HepG2 (cell line): ENCODE data around the gene TMEM184C. TPM values are rescaled to one million over a fixed set of nuclear protein-coding genes. Genes with fewer than 3 reads are reported as not detected.

ENCODE experiments used
- ATAC-seq: fragments of 200-7000 bp; cut with Tn5 transposase; 3 replicates; pipeline ENCODE4 v1.9.1; 2020; ENCODE audit warnings: mild to moderate bottlenecking, moderate library complexity
- BruUV-seq: library from RNA; stranded (reverse); fragments of 400-500 nt; replicated peaks from 2 replicates; lab custom pipeline; 2021; lab: Mats Ljungman, UMichigan
- CTCF ChIA-PET: fragments of 300-600 bp; formaldehyde crosslinking; extraction: SDS; loops from one replicate; lab custom pipeline; 2021; ENCODE audit warnings: low total read pairs, inconsistent platforms, low intra/inter-chr PET ratio; lab: Yijun Ruan, JAX
- POLR2A ChIA-PET: fragments of 350-600 bp; sonication (Branson Sonifier 250); formaldehyde crosslinking; loops from one replicate; lab custom pipeline; 2020; ENCODE audit warnings: antibody characterized with exemption, inconsistent platforms; lab: Yijun Ruan, JAX
- DNase-seq: peaks from one replicate; pipeline ENCODE4 v3.0.0-alpha.2; 2015; ENCODE audit warnings: low spot score
- FAIRE-seq: peaks from 3 replicates; lab custom pipeline; 2011; peaks lifted over from hg19 to GRCh38; lab: Jason Lieb, UNC
- H2AFZ ChIP-seq: one replicate; pipeline ENCODE4 v1.6.1; 2011; ENCODE audit warnings: low read length, inconsistent platforms
- H3K27ac ChIP-seq: fragments of 300-600 bp; 3 replicates; pipeline ENCODE4 v1.8.0; 2011; ENCODE audit warnings: mixed run types, mild to moderate bottlenecking, mixed read lengths, low read length, inconsistent platforms; ENCODE audit not compliant: insufficient read depth; ENCODE audit errors: extremely low read length
- H3K27me3 ChIP-seq, 2 experiments: fragments of 200-600 bp in 1 of 2; 2 replicates in 1 of 2; 3 replicates in 1 of 2; pipeline versions ENCODE4 v1.6.0 to v1.8.0; 2011; ENCODE audit warnings: low read length in 2 of 2, mild to moderate bottlenecking in 2 of 2, moderate library complexity in 2 of 2, inconsistent platforms in 1 of 2; ENCODE audit not compliant: insufficient read depth in 2 of 2, control insufficient read depth in 1 of 2
- H3K36me3 ChIP-seq, 2 experiments: fragments of 200-600 bp in 1 of 2; replicated peaks in 1 of 2; 2 replicates in 1 of 2; 3 replicates in 1 of 2; pipeline versions ENCODE4 v1.5.1 to v1.8.0; 2011; ENCODE audit warnings: low read length in 2 of 2, inconsistent platforms in 1 of 2; ENCODE audit not compliant: insufficient read depth in 2 of 2, control insufficient read depth in 1 of 2
- H3K4me1 ChIP-seq: 2 replicates; pipeline ENCODE4 v1.5.1; 2012; ENCODE audit warnings: low read length, inconsistent platforms; ENCODE audit not compliant: insufficient read depth
- H3K4me2 ChIP-seq: 2 replicates; pipeline ENCODE4 v1.6.0; 2011; ENCODE audit warnings: low read depth, low read length, inconsistent platforms
- H3K4me3 ChIP-seq, 3 experiments: fragments of 200-600 bp in 1 of 3; sonication (generic), shearing (Covaris generic) in 1 of 3; replicated peaks in 1 of 3; 2 replicates each; pipeline ENCODE4 v1.5.1; 2011 to 2016; ENCODE audit warnings: low read length in 3 of 3, inconsistent platforms in 2 of 3, low read depth in 2 of 3, mild to moderate bottlenecking in 2 of 3, control low read depth in 1 of 3, mixed read lengths in 1 of 3; ENCODE audit not compliant: insufficient read depth in 1 of 3
- H3K79me2 ChIP-seq: one replicate; pipeline ENCODE4 v1.6.1; 2011; ENCODE audit warnings: low read length, inconsistent platforms; ENCODE audit not compliant: insufficient read depth
- H3K9ac ChIP-seq: 2 replicates; pipeline ENCODE4 v1.6.0; 2011; ENCODE audit warnings: mild to moderate bottlenecking, low read depth, low read length, inconsistent platforms; ENCODE audit not compliant: insufficient read depth
- H3K9me3 ChIP-seq: 2 replicates; pipeline ENCODE4 v1.5.1; 2012; ENCODE audit warnings: mild to moderate bottlenecking, low read length
- H4K20me1 ChIP-seq: 2 replicates; pipeline ENCODE4 v1.6.0; 2011; ENCODE audit warnings: inconsistent platforms, mild to moderate bottlenecking, low read length, moderate library complexity; ENCODE audit not compliant: insufficient read depth
- CENPT ChIP-seq: sonication (generic); formaldehyde crosslinking; IDR thresholded peaks from 2 replicates; pipeline ENCODE4 v1.8.0; 2022; ENCODE audit warnings: low read depth, mild to moderate bottlenecking, moderate library complexity, missing genetic modification reagents
- EEA1 ChIP-seq: sonication (generic); formaldehyde crosslinking; IDR thresholded peaks from 2 replicates; pipeline ENCODE4 v1.5.1; 2020; ENCODE audit warnings: mild to moderate bottlenecking, missing genetic modification reagents, borderline replicate concordance
- EP300 ChIP-seq, 3 experiments: sonication (generic) in 1 of 3; formaldehyde crosslinking in 1 of 3; IDR thresholded peaks; 2 replicates each; pipeline versions ENCODE4 v1.5.1 to v1.6.1; 2011 to 2020; ENCODE audit warnings: low read depth in 2 of 3, low read length in 2 of 3, borderline replicate concordance in 1 of 3, improper control_type of control experiment in 1 of 3, mild to moderate bottlenecking in 1 of 3, missing genetic modification reagents in 1 of 3, moderate library complexity in 1 of 3
- ETV5 ChIP-seq: IDR thresholded peaks from 2 replicates; pipeline ENCODE4 v1.6.1; 2018; ENCODE audit warnings: missing biosample characterization, missing genetic modification reagents, inconsistent platforms, borderline replicate concordance
- FOXK1 ChIP-seq: sonication (generic); formaldehyde crosslinking; IDR thresholded peaks from 2 replicates; pipeline ENCODE4 v1.4.0; 2020; ENCODE audit warnings: low read depth, missing genetic modification reagents, borderline replicate concordance
- HCFC1 ChIP-seq: fragments of 150-350 bp; IDR thresholded peaks from 2 replicates; pipeline ENCODE4 v1.6.1; 2014; ENCODE audit warnings: low read depth, low read length
- HDAC6 ChIP-seq: fragments of 200-600 bp; sonication (generic); IDR thresholded peaks from 2 replicates; pipeline ENCODE4 v1.7.0; 2017; ENCODE audit warnings: mild to moderate bottlenecking, antibody characterized with exemption, low read length, low read depth
- ZNF317 ChIP-seq: sonication (generic); formaldehyde crosslinking; IDR thresholded peaks from 2 replicates; pipeline ENCODE4 v1.5.0; 2020; ENCODE audit warnings: mild to moderate bottlenecking, missing genetic modification reagents
- ZNF737 ChIP-seq: sonication (generic); formaldehyde crosslinking; IDR thresholded peaks from 2 replicates; pipeline ENCODE4 v1.5.0; 2020; ENCODE audit warnings: missing genetic modification reagents, mild to moderate bottlenecking, borderline replicate concordance
- ZSCAN9 ChIP-seq: IDR thresholded peaks from 2 replicates; pipeline ENCODE4 v1.6.1; 2016; ENCODE audit warnings: borderline replicate concordance
- WGBS: methylation state at CpG from one replicate; pipeline ENCODE4 v1.1.6; 2017; ENCODE audit warnings: low lambda C conversion rate; 5-methylcytosine and 5-hydroxymethylcytosine counted together
- in situ Hi-C: cut with HindIII; loops from 2 replicates; pipeline ENCODE4 v1.10.0; 2017; ENCODE audit warnings: low pct_unique_long_range_greater_than_20kb; ENCODE audit not compliant: extremely low pct_ligation_motif_present
- intact Hi-C: fragments of 100-400 bp; cut with micrococcal nuclease; formaldehyde crosslinking; loops from one replicate; pipeline ENCODE4 v1.10.0; 2022; ENCODE audit not compliant: unreplicated experiment
- polyA plus RNA-seq, 8 experiments: library from polyadenylated mRNA; depleted of rRNA in 3 of 8; stranded (reverse) in 7 of 8; unstranded in 1 of 8; fragments of >200 nt; fragmentation: Illumina TruSeq in 4 of 8; extraction: Trizol in 4 of 8; gene quantifications; 2 replicates each; pipeline versions ENCODE4 v1.2.1 to v1.2.3, GENCODE V29; 2011 to 2016; ENCODE audit warnings: low read depth in 4 of 8, missing spikeins in 1 of 8, mixed read lengths in 1 of 8; ENCODE audit not compliant: insufficient read depth in 1 of 8
- total RNA-seq, 5 experiments: library from RNA; depleted of rRNA; stranded (reverse); fragments of >200 nt; fragmentation: Illumina TruSeq; extraction: Trizol; gene quantifications; 2 replicates each; pipeline ENCODE4 v1.2.3, GENCODE V29; 2016; ENCODE audit warnings: low read depth in 1 of 5
- TF ChIP-seq, protein P1 (sequence below): IDR thresholded peaks from 2 replicates; pipeline ENCODE4 v1.6.1; 2018; ENCODE audit warnings: missing genetic modification reagents, mild to moderate bottlenecking, missing compliant biosample characterization
- TF ChIP-seq, protein P2 (sequence below): sonication (generic); formaldehyde crosslinking; IDR thresholded peaks from 2 replicates; pipeline ENCODE4 v1.8.0; 2022; ENCODE audit warnings: missing genetic modification reagents, mild to moderate bottlenecking, moderate library complexity, borderline replicate concordance
- TF ChIP-seq, protein P3 (sequence below): sonication (generic); formaldehyde crosslinking; IDR thresholded peaks from 2 replicates; pipeline ENCODE4 v1.8.1; 2023; ENCODE audit warnings: mild to moderate bottlenecking, moderate library complexity, missing genetic modification reagents

The TMEM184C gene
- total and polyA plus RNA-seq, 2 of the 13 experiments (the other 11 are each of a cell fraction or from before 2014, with no cell fraction given): 13.9 to 26.1 TPM

DNA sequence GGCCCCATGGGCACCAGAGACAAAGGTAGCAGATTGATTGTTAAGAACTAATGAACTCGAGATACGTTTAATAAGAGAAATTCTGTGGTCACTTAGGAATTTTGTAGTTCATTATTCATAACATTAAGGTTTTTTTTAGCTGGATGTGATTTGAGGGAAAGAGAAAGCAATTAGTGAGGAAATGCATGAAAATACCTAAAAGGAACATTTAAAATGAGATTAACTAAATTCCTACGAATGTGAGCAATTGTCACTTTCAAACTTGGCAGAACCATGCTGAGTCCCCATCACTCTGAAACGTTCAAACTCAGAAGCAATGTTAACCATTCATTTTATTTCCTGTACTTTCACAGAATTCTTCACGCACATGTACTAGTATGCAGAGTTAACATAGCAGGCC lies 60.9 kb downstream of the TMEM184C start:
- Histone ChIP-seq H3K4me3 (no peak overlapping the region), H4K20me1 (no peaks in the 10 kb centered on the region), H3K79me2 (peaks cover 10% of the 10 kb centered on the region), H3K4me2 (no peak overlapping the region), H3K9ac (no peak overlapping the region), H3K9me3 (no peaks in the 10 kb centered on the region), H3K4me1 (peaks cover 9% of the 10 kb centered on the region), H3K27me3 (no peaks in the 10 kb centered on the region), H3K27ac (no peak overlapping the region), H2AFZ (no peak overlapping the region), H3K36me3 (peaks cover 3 to 11% of the 10 kb centered on the region in 2 experiments; a peak in 3 of 5 replicates)
- DNase-seq (no peak), FAIRE-seq (no peak), ATAC-seq (no peak)
- BruUV-seq: no TSS peak
- in situ Hi-C loops (no loop called here), intact Hi-C loops (no loop called here)
- CTCF ChIA-PET: no interaction called here
- WGBS: 93% methylated on average over 5 of the region's 5 CpGs
- TF ChIP-seq HDAC6 (no peak), CENPT (CRISPR knock-in tag) (no peak), FOXK1 (no peak), ZNF317 (CRISPR knock-in tag) (no peak), ETV5 (CRISPR knock-in tag) (no peak), ZNF737 (CRISPR knock-in tag) (no peak), HCFC1 (no peak), EEA1 (CRISPR knock-in tag) (no peak), EP300 (IDR thresholded peaks at IDR 0.05; ENCODE audit: low read depth in 2 of 2, low read length in 2 of 2) (no peak), EP300 (CRISPR knock-in tag; IDR thresholded peaks at IDR 0.05; ENCODE audit: borderline replicate concordance) (no peak), ZSCAN9 (CRISPR knock-in tag) (no peak)
- TF ChIP-seq, protein P1, sequence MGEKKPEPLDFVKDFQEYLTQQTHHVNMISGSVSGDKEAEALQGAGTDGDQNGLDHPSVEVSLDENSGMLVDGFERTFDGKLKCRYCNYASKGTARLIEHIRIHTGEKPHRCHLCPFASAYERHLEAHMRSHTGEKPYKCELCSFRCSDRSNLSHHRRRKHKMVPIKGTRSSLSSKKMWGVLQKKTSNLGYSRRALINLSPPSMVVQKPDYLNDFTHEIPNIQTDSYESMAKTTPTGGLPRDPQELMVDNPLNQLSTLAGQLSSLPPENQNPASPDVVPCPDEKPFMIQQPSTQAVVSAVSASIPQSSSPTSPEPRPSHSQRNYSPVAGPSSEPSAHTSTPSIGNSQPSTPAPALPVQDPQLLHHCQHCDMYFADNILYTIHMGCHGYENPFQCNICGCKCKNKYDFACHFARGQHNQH (CRISPR knock-in tag): no peak
- TF ChIP-seq, protein P2, sequence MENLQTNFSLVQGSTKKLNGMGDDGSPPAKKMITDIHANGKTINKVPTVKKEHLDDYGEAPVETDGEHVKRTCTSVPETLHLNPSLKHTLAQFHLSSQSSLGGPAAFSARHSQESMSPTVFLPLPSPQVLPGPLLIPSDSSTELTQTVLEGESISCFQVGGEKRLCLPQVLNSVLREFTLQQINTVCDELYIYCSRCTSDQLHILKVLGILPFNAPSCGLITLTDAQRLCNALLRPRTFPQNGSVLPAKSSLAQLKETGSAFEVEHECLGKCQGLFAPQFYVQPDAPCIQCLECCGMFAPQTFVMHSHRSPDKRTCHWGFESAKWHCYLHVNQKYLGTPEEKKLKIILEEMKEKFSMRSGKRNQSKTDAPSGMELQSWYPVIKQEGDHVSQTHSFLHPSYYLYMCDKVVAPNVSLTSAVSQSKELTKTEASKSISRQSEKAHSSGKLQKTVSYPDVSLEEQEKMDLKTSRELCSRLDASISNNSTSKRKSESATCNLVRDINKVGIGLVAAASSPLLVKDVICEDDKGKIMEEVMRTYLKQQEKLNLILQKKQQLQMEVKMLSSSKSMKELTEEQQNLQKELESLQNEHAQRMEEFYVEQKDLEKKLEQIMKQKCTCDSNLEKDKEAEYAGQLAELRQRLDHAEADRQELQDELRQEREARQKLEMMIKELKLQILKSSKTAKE (CRISPR knock-in tag): no peak
- TF ChIP-seq, protein P3, sequence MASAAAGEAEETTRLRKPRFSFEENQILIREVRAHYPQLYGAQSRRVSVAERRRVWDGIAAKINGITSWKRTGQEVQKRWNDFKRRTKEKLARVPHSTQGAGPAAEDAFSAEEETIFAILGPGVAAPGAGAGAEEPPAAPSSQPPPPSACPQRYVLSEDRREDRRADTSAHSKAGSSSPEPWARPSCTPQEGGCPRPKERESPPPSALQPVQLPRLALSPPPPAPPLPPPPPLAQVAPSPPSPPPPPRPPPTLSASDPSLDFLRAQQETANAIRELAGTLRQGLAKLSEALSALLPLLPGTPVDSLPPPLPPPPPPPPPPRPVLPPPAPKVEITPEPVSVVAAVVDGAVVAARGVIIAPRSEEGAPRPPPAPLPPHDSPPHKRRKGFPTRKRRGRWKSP (CRISPR knock-in tag): no peak
- TF ChIP-seq, all 625 proteins: peak for 0
- POLR2A ChIA-PET: no interaction called here
